GM19238 (cell line): ENCODE results near the gene C1orf167.

ENCODE experiments used
- DNase-seq: peaks from one replicate; pipeline ENCODE4 v3.0.0; 2011; ENCODE audit warnings: low spot score; ENCODE audit not compliant: insufficient read length

Gene C1orf167

DNA sequence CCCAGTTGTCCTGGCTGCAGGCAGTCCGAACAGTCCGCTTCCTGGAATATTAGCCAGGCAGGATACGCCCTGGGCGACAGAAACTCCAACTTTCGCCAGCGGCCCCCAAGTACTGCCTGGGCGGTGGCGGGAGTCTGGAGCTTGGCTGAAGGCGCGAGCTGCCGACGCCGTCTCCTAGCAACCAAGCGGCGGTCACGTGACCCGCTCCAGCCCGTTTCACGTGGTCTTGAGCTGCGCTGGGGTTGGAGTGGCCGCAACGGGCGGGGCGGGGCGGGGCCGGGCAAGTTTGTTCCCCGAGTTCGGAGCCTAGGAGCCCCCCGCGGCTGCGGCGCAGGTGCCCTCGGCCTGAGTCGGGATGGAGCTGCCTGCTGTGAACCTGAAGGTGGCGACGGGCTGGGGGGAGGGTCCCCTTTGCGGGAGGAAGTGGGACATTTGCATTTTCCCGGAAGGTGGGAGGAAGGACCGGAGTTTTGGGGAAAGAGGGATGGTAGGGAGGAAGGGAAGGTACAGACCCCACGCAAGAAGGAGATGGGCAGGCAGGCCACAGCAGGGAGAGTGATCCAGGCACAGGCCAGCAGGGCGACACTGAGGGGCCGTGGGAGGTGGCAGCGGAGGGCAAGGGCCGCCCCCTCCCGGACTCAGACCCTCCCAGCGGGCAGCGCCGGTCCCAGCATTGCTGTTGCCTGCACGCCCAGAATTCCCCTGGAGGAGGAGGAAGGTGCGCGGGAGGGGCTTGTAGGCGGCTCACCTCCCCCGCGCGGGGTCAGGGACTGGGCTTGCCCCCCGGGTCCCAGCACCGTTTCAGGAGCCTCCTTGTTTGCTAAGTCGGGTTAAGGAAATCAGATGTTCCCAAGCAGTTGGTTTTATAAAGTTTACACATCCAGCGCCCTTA is 25.9 kb upstream of the C1orf167 start, which contains the start of gene AGTRAP:
TSS of gene AGTRAP (plus strand) at position 283 of the 892 bp plus-strand sequence. CDS start at position 356, 73 bp downstream.
- DNase-seq: peak; percentile 81

- DNase-seq: no peak
These were observed 25.0 kb upstream of the C1orf167 start for GRCh38 chr1:11736746-11737639.

GRCh38 chr1:11738096-11738495 is 23.9 kb upstream of the C1orf167 start:
- DNase-seq: no peak

DNA sequence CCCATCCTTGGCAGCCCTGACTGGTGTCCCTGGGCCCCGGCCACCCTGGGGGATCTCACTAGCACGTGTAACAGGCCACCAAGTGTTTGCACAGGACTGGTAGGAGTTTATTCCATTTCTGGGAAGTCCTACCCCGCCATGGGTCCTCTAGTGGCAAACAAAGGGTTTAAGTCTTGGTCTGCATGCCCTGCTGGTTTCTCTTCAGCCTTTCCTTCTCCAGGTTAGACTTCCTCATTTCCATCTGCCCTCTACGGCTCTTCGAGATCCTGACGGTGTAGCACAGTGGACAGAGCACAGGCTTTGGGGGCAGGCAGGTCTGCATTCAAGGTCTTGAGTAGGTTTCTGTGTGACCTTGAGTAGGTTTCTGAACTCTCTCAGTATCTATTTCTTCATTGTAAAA is 23.2 kb upstream of the C1orf167 start:
- DNase-seq: no peak

DNA sequence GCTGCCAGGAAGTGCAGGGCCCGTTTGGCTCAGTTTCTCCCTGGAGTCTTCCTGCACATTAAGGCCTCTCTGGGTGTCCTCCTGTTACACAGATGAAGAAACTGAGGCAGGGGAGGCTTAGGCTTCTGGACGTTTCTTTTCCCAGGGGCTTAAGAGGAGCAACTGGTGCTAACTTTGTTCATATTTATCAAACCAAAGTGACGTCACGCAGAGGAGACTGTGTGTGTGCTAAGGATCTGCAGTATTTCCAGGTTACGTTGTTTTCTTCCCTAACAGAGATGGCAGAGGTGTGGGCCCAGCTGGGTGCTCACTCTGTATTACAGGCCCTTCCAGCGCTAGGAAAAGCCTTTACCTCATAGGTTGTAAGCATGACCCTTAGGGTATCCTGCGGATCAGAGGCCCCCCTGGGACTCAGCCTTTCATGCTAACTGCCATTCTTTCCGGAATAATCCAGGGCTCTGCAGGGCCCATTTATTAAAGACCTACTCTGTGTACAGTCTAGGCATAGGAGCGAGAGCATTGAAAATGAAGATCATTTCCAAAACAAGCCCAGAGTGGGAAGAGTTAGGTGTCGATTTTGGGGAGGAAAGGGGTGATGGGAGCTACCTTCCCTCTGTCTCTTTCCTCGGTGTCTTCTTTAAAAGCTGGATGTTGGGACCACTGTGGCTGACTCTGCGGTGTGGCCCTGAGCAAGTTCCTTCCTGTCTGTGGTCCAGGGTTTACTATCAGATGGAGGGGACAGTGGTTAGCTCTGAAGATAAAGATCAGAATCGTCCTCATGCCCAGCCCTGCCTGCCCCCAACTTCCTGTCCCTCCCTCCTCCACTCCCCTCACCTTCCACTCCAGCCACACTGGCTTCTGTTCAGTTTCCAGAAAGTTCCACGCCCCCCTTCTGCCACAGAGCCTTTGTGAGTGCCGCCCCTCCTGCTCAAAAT is 21.5 kb upstream of the C1orf167 start:
- DNase-seq: no peak

- DNase-seq: no peak
These were observed 20.5 kb upstream of the C1orf167 start for GRCh38 chr1:11741482-11741881.

- DNase-seq: no peak
These were observed 20.0 kb upstream of the C1orf167 start for GRCh38 chr1:11741919-11742558.

GRCh38 chr1:11744287-11744686 is 17.7 kb upstream of the C1orf167 start:
- DNase-seq: no peak

DNA sequence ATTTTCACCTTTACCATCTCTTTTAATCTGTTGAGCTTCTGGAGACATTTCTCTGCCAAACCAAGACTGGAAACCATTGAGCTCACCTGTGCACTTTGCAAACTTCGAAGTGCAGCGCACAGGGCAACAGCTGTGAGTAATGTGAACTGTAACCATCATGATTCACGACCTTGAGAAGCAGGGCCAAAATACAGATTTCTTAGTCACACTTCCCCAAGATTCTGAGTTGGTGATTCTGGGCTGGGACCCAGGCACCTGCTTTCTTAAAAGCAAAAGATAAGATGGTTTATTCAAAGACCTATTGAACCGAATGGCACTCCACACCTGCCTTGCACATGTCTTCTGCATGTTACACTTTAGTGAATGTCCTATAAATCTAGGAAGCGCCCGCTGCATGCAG is 15.9 kb upstream of the C1orf167 start:
- DNase-seq: no peak

DNA sequence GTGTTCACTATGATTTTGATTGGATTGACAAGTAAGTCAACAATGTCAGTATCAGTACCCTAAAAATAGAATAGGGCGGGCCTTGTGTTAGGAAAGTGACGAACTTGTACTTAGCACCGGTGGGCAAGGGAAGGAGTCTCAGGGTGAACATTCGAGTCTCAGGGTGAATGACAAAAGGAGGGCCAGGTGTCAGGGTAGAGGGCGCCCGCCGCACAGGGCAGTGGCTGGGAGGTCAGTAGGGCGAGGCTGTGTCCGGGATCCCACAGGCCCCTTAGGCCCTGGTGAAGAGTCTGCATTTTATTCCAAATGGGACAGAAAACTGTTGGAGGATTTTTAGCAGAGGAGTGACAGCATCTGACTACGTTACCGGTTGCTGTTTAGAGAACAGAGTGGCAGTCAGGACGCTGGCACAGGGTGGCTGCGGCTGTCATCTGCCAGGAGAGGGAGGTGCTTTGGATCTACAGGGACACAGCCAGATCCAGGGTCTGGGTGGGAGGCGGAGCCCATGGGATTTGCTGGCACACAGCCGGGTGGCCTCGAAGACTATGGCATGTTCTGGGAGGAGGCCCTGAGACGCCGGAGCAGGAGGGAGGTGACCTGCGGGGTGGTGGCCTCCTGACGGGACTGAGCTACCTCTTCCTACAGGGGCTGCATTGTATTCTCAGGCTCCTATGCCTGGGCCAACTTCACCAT is 15.1 kb upstream of the C1orf167 start:
- no peak for DNase-seq

DNA sequence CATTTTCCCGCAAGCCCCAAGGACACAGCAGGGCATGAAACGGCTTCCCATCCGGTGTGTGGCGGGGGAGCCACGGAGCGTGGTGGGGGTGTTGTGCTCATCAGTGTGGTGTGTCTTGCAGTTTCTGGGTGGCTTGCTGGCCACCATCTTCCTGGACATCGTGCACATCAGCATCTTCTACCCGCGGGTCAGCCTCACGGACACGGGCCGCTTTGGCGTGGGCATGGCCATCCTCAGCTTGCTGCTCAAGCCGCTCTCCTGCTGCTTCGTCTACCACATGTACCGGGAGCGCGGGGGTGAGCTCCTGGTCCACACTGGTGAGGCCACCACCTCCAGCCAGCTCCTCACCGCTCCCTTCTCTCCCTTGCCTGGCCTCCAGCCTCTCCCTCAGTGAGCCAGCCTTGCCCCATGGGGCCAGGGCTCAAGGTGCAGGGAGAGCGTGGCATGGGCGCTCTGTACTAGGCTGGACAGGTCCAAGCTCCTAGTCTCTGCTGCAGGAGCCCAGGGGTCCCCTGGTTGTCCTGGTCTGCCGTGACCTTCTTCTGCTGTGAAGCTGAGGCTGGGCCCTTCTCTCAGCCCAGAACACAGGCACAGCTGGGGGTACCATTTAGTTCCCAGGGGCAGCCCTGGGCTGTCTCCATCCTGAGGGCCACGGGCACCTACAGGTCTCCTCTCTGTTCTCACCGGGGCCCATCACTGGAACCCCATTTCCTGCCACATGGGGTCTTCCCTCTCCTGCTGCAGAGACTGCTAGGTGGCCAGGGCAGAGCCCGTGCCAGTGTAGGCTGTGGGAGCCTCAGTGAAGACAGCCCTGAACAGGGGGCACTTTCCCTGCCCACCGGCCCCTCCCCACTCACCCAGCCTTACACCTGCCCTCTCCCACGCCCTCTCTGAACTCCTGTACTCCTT is 13.4 kb upstream of the C1orf167 start:
- DNase-seq: no peak

DNA sequence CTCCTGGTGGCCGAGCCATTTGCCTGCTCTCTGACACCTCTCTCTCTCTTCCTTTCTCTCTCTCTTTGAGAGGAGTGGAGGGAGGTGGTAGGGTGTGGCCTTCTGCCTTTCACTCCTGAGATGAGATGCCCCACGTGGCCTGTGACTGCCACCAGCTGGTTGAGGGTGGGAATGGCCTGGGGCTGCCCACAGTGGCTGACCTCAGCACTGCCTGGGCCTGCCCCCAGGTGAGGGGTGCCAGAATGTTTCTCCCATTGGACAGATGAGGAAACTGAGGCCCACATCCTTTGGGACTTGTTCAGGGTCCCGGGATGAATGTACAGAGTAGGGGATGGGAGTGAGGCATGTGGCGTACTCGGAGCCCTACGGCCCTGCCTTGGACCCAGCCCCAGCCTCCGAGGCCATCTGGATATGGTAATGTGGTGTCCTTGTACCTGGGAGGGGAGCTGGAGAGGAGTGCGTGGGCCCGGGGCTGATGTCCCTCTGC is 12.7 kb upstream of the C1orf167 start:
- DNase-seq: peak; percentile 56

DNA sequence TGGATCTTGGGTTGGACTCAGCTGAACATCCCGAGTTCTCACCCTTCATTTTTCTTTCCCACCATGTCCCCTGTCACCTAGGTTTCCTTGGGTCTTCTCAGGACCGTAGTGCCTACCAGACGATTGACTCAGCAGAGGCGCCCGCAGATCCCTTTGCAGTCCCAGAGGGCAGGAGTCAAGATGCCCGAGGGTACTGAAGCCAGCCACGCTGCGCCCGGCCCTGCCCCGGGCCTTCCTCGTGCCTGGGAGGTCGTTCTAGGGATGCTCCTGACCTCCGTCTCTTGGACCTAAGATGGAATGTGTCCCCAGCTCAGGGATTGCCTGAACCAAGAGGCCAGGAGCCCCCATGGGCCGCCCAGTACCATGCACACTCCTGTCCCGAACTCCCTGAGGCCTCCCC is 12.0 kb upstream of the C1orf167 start:
- DNase-seq: no peak

DNA sequence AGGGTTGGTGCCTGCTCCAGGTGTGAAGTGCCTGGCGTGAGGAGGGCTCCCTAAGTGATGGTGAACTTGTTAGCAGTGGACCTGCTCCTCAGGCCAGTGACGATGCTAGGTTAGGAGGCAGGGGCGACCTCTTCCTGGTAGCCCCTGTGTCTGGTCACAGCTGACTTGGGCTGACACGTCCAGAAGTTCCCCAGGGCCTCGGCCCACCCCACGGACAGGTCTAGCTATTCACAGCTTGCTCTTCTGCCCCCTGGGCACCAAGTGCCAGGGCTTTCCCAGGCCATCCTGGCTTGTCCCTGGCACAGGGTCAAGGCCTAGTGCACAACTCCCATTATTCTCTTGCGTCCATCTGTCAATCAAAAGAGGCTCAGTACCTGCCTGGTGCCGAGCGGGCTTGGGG is 10.9 kb upstream of the C1orf167 start:
- no peak for DNase-seq

- DNase-seq: no peak
These were observed 9.5 kb upstream of the C1orf167 start for GRCh38 chr1:11752359-11753088.

DNA sequence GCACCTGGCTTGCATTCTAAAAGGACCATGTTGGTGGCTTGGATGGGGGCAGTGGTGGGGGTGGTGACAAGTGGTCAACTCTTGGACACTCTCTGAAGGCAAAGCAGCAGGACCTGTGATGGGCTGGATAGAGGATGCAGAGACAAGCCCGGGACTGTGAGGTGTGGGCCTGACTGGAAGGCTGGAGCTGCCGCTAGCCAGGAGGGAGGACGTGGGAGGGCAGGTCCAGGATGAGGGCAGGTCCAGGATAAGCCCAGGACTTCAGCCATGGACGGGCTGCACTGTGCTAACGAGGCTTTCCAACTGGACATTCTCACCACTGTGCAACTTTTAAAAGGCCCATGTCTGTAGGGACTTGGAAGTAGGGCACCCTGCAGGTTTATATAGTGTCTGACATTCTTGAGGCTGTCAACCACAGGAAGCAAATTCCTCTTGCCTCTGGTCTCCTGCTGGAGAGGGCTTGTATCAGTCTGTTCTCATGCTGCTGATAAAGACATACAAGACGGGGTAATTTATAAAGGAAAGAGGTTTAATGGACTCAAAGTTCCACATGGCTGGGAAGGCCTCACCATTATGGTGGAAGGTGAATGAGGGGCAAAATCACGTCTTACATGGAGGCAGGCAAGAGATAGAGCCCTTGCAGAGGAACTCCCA is 8.3 kb upstream of the C1orf167 start:
- DNase-seq: no peak

- DNase-seq: no peak
These were observed 4.9 kb upstream of the C1orf167 start for GRCh38 chr1:11757047-11757446.

DNA sequence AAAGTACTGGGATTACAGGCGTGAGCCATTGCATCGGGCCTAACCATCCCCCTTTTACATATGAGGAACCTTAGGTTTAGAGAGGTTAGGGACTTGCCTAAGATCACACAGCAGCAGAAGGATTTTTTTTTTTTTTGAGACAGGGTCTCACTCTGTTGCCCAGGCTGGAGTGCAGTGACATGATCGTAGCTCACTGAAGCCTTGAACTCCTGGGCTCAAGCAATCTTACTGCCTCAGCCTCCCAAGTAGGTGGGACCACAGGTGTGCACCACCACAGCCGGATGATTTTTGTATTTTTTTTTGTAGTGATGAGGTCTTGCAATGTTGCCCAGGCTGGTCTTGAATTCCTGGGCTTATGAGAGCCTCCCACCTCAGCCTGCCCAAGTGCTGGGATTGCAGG is 2.2 kb upstream of the C1orf167 start:
- no peak for DNase-seq
